GM23338 (cell line): Measurements from ENCODE around the gene MAPK9. TPM values are rescaled to one million over a fixed set of nuclear protein-coding genes. Genes with fewer than 3 reads are reported as not detected.

Experiments
- ATAC-seq: fragments of 200-7000 bp; cut with Tn5 transposase; 3 replicates; pipeline ENCODE4 v1.9.1; 2020
- DNase-seq: peaks from one replicate; pipeline ENCODE4 v3.0.0-alpha.2; 2015; ENCODE audit warnings: low spot score
- H2AFZ ChIP-seq: fragments of 200-600 bp; sonication (generic); 2 replicates; pipeline ENCODE4 v1.8.0; 2016; ENCODE audit warnings: antibody characterized with exemption, mild to moderate bottlenecking, moderate library complexity
- H3F3A ChIP-seq: fragments of 200-600 bp; sonication (generic); replicated peaks from 2 replicates; pipeline ENCODE4 v1.8.0; 2017; ENCODE audit warnings: antibody characterized with exemption, mixed run types, low read depth
- H3K27ac ChIP-seq: fragments of 200-600 bp; sonication (generic); 2 replicates; pipeline ENCODE4 v1.6.1; 2016; ENCODE audit warnings: low read depth
- H3K27me3 ChIP-seq: fragments of 200-600 bp; sonication (generic); 2 replicates; pipeline ENCODE4 v1.8.0; 2016; ENCODE audit warnings: mild to moderate bottlenecking, mixed run types, moderate library complexity; ENCODE audit not compliant: insufficient read depth
- H3K36me3 ChIP-seq: fragments of 200-600 bp; sonication (generic); 2 replicates; pipeline ENCODE4 v1.8.0; 2016; ENCODE audit warnings: mild to moderate bottlenecking; ENCODE audit not compliant: insufficient read depth
- H3K4me1 ChIP-seq: fragments of 200-600 bp; sonication (generic); 2 replicates; pipeline ENCODE4 v1.8.0; 2016; ENCODE audit warnings: mild to moderate bottlenecking, moderate library complexity; ENCODE audit not compliant: insufficient read depth
- H3K4me2 ChIP-seq: fragments of 200-600 bp; sonication (generic); 2 replicates; pipeline ENCODE4 v1.7.1; 2017; ENCODE audit warnings: mixed run types
- H3K4me3 ChIP-seq: fragments of 200-600 bp; sonication (generic); 2 replicates; pipeline ENCODE4 v1.6.1; 2016; ENCODE audit warnings: mixed run types
- H3K79me2 ChIP-seq: fragments of 200-600 bp; sonication (generic); replicated peaks from 2 replicates; pipeline ENCODE4 v1.8.0; 2017; ENCODE audit warnings: mild to moderate bottlenecking; ENCODE audit not compliant: insufficient read depth
- H3K9me2 ChIP-seq: fragments of 200-600 bp; sonication (generic); 2 replicates; pipeline ENCODE4 v1.8.0; 2017; ENCODE audit not compliant: insufficient read depth
- H4K20me1 ChIP-seq: fragments of 200-600 bp; sonication (generic); replicated peaks from 2 replicates; pipeline ENCODE4 v1.8.0; 2017; ENCODE audit warnings: mild to moderate bottlenecking; ENCODE audit not compliant: insufficient read depth
- H3K27ac Mint-ChIP-seq: 2 replicates; pipeline ENCODE4 v1.8.0; 2020; ENCODE audit warnings: inconsistent platforms, mild to moderate bottlenecking, moderate library complexity, mixed read lengths
- H3K27me3 Mint-ChIP-seq: 3 replicates; pipeline ENCODE4 v1.8.0; 2022; ENCODE audit warnings: low read depth, mild to moderate bottlenecking, moderate library complexity, mixed read lengths, inconsistent platforms; ENCODE audit not compliant: insufficient read depth, poor library complexity
- H3K36me3 Mint-ChIP-seq: 3 replicates; pipeline ENCODE4 v1.8.0; 2021; ENCODE audit warnings: low read depth, mild to moderate bottlenecking, inconsistent platforms, moderate library complexity, mixed read lengths
- H3K4me1 Mint-ChIP-seq: 3 replicates; pipeline ENCODE4 v1.8.0; 2020; ENCODE audit warnings: mild to moderate bottlenecking, inconsistent platforms, mixed read lengths
- H3K4me3 Mint-ChIP-seq: 3 replicates; pipeline ENCODE4 v1.8.0; 2021; ENCODE audit warnings: moderate library complexity, mild to moderate bottlenecking, inconsistent platforms, mixed read lengths
- H3K9me3 Mint-ChIP-seq: 3 replicates; pipeline ENCODE4 v1.8.0; 2020; ENCODE audit warnings: moderate library complexity, mild to moderate bottlenecking, inconsistent platforms, mixed read lengths
- CREB1 ChIP-seq: fragments of 250-450 bp; sonication (Bioruptor Pico); IDR thresholded peaks from 2 replicates; pipeline ENCODE4 v1.5.0; 2020; ENCODE audit warnings: low read depth, mild to moderate bottlenecking, moderate library complexity
- EZH2phosphoT487 ChIP-seq: fragments of 200-600 bp; sonication (generic); IDR thresholded peaks from one replicate; pipeline ENCODE4 v1.8.1; 2018; ENCODE audit warnings: antibody characterized with exemption; ENCODE audit not compliant: unreplicated experiment
- JUNB ChIP-seq: IDR thresholded peaks from one replicate; pipeline ENCODE4 v1.6.1; 2016; ENCODE audit warnings: antibody characterized with exemption; ENCODE audit not compliant: unreplicated experiment
- POLR2AphosphoS5 ChIP-seq: IDR thresholded peaks from 2 replicates; pipeline ENCODE4 v1.6.1; 2016; ENCODE audit warnings: antibody characterized with exemption, low read depth
- REST ChIP-seq: IDR thresholded peaks from one replicate; pipeline ENCODE4 v1.6.1; 2018; ENCODE audit warnings: antibody characterized with exemption; ENCODE audit not compliant: unreplicated experiment
- STAT1 ChIP-seq: IDR thresholded peaks from one replicate; pipeline ENCODE4 v1.6.1; 2016; ENCODE audit warnings: antibody characterized with exemption; ENCODE audit not compliant: unreplicated experiment
- ZNF114 ChIP-seq: fragments of 250-450 bp; sonication (Bioruptor Pico); IDR thresholded peaks from 2 replicates; pipeline ENCODE4 v1.5.0; 2020; ENCODE audit warnings: mild to moderate bottlenecking, moderate library complexity
- ZNF462 ChIP-seq: fragments of 250-450 bp; sonication (Bioruptor Pico); IDR thresholded peaks from 2 replicates; pipeline ENCODE4 v1.5.0; 2020; ENCODE audit warnings: mild to moderate bottlenecking, moderate library complexity
- polyA plus RNA-seq: library from polyadenylated mRNA; unstranded; fragments of >200 nt; fragmentation: Nextera tagmentation; extraction: Ambion mirVana; gene quantifications from 2 replicates; pipeline ENCODE4 v1.2.1, GENCODE V29; 2016
- total RNA-seq: library from RNA; depleted of rRNA; stranded (reverse); fragments of >200 nt; shearing (Covaris generic); gene quantifications from 2 replicates; pipeline ENCODE4 v1.2.3, GENCODE V29; 2014
- TF ChIP-seq, protein P1 (sequence below): IDR thresholded peaks from 2 replicates; pipeline ENCODE4 v1.6.1; 2016; ENCODE audit warnings: antibody characterized with exemption

Gene MAPK9
- total and polyA plus RNA-seq, 2 experiments from 2014 or later, result 16.8 to 37.0 TPM

DNA sequence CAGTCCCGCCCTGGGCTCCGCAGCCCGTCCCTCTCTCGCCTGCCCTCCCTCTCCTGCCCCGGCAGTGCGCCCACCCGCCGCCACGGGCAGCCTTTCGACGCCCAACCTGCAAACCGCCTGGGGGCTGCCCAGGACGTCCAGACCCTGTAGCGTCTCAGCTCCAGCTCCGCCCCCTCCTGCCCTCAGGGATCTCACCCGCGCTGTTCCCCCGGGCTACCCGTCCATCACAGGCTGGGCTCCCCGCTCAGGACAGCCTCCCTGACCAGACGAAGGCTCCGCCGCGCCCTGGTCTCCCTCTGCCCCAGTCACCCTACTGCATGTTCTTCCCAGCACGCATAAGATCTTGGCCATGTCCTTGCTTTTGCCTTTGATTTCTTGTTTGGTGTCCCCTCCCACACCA, 84.3 kb downstream of the MAPK9 start (continued):
- TF ChIP-seq, protein P1, sequence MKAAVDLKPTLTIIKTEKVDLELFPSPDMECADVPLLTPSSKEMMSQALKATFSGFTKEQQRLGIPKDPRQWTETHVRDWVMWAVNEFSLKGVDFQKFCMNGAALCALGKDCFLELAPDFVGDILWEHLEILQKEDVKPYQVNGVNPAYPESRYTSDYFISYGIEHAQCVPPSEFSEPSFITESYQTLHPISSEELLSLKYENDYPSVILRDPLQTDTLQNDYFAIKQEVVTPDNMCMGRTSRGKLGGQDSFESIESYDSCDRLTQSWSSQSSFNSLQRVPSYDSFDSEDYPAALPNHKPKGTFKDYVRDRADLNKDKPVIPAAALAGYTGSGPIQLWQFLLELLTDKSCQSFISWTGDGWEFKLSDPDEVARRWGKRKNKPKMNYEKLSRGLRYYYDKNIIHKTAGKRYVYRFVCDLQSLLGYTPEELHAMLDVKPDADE, result no peak
- TF ChIP-seq REST (no peak), EZH2phosphoT487 (no peak), CREB1 (CRISPR knock-in tag) (no peak), POLR2AphosphoS5 (no peak), ZNF114 (CRISPR knock-in tag) (no peak), JUNB (no peak), STAT1 (no peak)

- Histone ChIP-seq H3K36me3 (no peaks in the 10 kb centered on the region), H3F3A (0 out of 2 replicates have a peak, but pooled peaks cover 13% of the 10 kb centered on the region), H3K27me3 (peaks cover 37% of the 10 kb centered on the region), H3K4me1 (no peaks in the 10 kb centered on the region), H2AFZ (peak overlapping the region; percentile 69; the same call in 1 of the 2 replicates), H3K4me2 (peak overlapping the region; percentile 70), H3K27ac (no peak overlapping the region), H4K20me1 (no peaks in the 10 kb centered on the region), H3K9me2 (no peaks in the 10 kb centered on the region), H3K79me2 (no peaks in the 10 kb centered on the region), H3K4me3 (peak overlapping the region; percentile 55)
- Mint-ChIP-seq H3K9me3 (no peaks in the 10 kb centered on the region), H3K4me1 (peaks cover 8% of the 10 kb centered on the region; the same call in 2 of the 3 replicates), H3K36me3 (no peaks in the 10 kb centered on the region; the same call in 2 of the 3 replicates), H3K4me3 (0 out of 3 replicates have a peak overlapping the region, but pooled peaks have one; percentile 38), H3K27ac (no peak overlapping the region), H3K27me3 (peaks cover 22% of the 10 kb centered on the region)
- TF ChIP-seq CREB1 (CRISPR knock-in tag), result no peak
- TF ChIP-seq POLR2AphosphoS5, result no peak
- no peak for TF ChIP-seq REST
- TF ChIP-seq ZNF114 (CRISPR knock-in tag), result no peak
- TF ChIP-seq ZNF462 (CRISPR knock-in tag), result no peak
- no peak for TF ChIP-seq EZH2phosphoT487
- ATAC-seq, result no peak
- DNase-seq, result no peak
These were observed 84.9 kb downstream of the MAPK9 start for GRCh38 chr5:180206993-180207392.
